Hippocampal formation (tissue), 2 donors: ENCODE measurements around the gene ATRAID.

ENCODE experiments used
- DNase-seq, 2 donors: peaks; one replicate each; lab custom pipeline; 2025; lab: John Stamatoyannopoulos, UW

ATRAID gene

DNA sequence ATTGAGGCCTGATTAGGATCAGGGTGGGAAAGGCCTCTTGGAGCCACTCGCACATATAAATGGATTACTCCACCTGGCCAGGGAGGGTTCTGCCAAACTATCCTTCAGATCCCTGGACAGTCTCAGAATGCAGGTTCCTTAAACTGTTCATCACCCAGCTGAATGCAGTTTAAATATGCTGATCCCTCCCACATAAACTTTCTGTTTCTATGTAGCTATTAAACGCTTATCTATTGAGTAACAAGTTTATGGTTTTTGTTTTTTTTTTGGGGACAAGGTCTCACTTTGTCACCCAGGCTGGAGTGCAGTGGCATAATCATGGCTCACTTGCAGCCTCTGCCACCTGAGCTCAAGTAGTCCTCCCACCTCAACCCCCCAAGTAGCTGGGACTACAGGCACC, 7.2 kb downstream of the ATRAID start:
- DNase-seq, result no peak

DNA sequence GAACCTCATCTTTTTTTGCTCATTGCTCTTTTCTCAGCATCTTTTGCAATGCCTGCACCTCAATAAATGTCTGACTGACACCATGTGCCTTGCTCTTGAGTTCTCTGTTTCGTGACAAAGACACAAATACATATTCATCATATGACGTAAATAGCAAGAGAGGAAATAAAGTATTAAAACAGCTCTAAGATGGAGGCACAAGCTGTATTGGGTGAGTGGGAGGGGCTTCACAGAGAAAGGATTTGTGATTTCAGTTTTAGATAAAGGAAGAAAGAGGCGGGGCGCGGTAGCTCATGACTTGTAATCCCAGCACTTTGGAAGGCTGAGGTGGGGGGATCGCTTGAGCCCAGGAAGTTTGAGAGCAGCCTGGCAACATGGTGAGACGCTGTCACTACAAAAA, 8.2 kb downstream of the ATRAID start:
- DNase-seq, result no peak

DNA sequence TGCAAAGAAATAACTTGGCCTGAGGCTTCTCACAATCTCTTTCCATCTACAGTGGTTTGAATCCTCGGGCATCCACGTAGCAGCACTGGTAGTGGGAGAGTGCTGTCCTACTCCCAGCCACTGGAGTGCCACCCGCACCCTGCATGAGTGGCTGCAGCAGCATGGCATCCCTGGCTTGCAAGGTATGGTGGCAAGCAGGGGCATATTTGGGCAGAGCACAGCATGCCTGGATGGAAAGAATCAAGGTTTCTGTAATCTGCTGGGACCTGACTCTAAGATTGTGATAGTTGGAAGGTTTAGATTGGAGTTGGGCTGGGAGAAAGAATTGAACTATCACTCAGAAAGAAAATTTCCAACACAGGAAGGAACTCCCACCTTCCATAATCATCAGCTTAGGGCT, 9.3 kb downstream of the ATRAID start:
- no peak for DNase-seq

DNA sequence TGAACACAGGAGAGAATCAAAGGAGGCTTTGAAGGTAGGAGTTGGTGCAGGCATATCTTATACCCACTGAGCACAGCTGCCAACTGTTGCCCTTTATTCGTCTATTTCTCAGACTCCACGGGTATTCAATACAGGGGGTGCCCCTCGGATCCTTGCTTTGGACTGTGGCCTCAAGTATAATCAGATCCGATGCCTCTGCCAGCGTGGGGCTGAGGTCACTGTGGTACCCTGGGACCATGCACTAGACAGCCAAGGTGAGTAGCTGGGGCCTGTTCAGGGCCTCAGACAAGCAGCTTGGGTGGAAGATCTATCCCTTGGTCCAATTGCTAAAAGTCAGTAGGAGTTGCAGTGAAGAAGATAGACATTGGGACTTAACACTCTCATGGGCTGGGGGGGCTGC, 10.6 kb downstream of the ATRAID start:
- DNase-seq, result no peak

DNA sequence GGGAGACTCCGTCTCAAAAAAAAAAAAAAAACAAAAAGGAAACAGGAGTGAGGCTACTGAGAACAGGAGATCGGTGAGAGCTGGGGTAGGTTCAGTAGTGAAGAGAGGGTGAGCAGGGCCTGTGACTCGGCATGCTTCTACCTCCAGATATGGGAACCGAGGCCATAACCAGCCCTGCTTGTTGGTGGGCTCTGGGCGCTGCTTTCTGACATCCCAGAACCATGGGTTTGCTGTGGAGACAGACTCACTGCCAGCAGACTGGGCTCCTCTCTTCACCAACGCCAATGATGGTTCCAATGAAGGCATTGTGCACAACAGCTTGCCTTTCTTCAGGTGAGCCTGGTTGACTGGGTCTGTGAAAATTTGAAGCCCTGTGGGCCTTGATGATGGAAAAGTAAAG, 11.6 kb downstream of the ATRAID start:
- DNase-seq, result no peak

DNA sequence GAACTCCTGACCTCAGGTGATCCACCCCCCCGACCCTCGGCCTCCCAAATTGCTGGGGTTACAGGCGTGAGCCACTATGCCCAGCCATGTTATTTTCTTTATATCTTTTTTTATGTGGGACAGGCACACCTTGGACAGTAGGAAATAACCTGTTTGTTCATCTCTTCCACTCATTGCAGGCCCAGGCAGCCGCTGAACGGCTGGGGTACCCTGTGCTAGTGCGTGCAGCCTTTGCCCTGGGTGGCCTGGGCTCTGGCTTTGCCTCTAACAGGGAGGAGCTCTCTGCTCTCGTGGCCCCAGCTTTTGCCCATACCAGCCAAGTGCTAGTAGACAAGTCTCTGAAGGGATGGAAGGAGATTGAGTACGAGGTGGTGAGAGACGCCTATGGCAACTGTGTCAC, 13.7 kb downstream of the ATRAID start:
- DNase-seq, result no peak

DNA sequence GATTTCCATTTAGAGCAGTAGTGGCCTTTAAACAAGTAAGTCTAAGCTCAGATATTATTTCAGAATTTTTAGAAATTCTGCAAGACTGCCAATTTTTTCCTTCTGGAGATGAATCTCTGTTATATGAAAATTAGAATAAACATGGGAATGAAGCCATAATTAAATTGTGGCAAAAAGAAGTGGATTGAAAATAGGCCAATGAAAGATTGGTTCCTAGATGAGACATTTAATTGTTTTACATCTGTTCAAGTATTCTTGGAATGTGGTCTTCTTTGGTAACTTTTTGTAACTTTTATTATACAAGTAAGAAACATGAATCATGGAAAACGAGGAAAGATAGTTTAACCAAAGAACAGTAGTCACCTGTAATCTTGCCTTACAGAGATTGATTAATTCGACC, 15.7 kb downstream of the ATRAID start:
- DNase-seq, result no peak

DNA sequence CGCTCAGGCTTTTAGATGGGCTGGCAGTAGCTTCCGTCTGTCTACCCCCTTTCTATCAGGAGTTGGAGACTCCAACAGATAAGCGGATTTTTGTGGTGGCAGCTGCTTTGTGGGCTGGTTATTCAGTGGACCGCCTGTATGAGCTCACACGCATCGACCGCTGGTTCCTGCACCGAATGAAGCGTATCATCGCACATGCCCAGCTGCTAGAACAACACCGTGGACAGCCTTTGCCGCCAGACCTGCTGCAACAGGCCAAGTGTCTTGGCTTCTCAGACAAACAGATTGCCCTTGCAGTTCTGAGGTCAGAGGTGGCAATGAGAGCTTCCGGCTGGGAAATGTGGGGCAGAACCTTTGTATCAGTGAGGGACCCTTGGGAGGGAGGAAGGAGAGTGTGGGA, 20.1 kb downstream of the ATRAID start:
- no peak for DNase-seq

DNA sequence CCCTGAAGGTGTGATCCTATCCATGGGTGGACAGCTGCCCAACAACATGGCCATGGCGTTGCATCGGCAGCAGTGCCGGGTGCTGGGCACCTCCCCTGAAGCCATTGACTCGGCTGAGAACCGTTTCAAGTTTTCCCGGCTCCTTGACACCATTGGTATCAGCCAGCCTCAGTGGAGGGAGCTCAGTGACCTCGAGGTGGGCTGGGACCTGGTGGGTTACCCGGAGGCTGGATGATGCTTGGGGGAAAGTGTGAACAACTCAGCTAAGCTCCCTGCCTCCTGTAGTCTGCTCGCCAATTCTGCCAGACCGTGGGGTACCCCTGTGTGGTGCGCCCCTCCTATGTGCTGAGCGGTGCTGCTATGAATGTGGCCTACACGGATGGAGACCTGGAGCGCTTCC, 21.5 kb downstream of the ATRAID start:
- DNase-seq, result no peak

DNA sequence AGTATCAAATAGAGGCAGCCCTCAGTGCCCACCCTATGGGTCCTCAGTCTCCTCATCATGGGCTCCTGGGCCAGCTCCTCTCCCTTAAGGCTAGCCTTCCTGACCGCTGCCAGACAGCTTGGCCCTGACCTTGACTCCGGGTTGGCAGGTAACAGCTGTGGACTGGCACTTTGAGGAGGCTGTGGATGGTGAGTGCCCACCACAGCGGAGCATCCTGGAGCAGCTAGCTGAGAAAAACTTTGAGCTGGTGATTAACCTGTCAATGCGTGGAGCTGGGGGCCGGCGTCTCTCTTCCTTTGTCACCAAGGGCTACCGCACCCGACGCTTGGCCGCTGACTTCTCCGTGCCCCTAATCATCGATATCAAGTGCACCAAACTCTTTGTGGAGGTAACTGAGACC, 24.3 kb downstream of the ATRAID start:
- DNase-seq, result no peak

DNA sequence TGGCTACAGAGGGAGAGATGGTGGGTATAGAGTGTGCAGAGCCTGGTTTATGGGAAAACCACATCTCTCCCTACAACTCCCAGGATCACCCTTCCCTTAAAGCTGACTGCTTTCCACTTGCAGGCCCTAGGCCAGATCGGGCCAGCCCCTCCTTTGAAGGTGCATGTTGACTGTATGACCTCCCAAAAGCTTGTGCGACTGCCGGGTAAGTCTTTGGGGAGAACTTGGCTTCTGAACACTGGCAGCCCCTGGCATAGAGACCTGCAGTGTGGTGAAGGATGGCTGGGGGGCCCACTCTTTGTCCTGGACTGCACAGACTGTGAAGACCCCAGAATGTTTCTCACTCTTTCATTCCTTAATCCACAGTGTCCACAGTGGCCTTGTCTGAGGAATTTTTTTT, 24.8 kb downstream of the ATRAID start:
- DNase-seq, result no peak

DNA sequence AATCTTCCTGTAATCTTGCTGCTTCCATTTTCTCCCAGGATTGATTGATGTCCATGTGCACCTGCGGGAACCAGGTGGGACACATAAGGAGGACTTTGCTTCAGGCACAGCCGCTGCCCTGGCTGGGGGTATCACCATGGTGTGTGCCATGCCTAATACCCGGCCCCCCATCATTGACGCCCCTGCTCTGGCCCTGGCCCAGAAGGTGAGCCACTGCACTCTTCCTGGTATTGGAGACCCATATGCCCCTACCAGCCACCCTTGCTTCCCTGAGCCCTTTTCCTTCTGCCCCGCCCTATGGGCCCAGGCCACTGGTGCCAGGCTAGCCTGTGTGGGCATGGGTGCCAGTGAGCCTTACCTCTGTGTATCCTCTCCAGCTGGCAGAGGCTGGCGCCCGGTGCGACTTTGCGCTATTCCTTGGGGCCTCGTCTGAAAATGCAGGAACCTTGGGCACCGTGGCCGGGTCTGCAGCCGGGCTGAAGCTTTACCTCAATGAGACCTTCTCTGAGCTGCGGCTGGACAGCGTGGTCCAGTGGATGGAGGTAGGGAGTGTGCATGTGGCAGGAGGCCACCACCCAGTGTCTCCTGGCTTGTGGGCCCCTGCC, 25.6 kb downstream of the ATRAID start:
- DNase-seq, result no peak

DNA sequence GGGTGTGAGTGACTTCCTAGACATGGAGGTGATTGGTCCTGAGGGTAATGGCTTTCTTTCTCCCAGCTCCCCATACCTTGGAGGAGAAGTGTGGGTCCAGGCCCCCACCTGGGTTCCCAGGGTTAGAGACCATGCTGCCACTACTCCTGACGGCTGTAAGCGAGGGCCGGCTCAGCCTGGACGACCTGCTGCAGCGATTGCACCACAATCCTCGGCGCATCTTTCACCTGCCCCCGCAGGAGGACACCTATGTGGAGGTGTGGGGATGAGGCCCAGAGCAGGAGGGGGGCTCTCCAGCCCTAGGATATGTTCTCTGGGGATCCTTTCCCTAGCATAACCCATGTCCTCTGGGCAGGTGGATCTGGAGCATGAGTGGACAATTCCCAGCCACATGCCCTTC, 27.1 kb downstream of the ATRAID start:
- DNase-seq, result no peak

DNA sequence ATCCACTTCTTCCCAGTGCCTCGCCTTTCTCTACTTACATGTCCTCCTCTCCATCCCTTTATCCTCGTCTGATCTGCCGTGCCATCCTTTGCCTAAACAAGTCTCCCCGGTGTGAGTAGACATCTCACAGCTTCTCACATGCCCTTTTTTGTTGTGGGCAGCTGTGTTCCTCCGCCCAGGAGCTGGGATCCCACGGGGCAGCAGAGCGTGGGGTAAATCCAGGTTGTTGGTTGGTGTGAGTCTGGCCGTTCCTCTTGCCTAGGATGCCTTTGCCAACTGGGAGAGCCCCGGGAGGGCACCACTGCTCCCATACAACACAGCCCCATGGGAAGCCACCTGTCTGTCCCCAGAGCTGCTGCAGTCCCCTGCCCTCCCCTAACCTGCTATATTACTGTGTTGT, 28.6 kb downstream of the ATRAID start:
- no peak for DNase-seq

DNA sequence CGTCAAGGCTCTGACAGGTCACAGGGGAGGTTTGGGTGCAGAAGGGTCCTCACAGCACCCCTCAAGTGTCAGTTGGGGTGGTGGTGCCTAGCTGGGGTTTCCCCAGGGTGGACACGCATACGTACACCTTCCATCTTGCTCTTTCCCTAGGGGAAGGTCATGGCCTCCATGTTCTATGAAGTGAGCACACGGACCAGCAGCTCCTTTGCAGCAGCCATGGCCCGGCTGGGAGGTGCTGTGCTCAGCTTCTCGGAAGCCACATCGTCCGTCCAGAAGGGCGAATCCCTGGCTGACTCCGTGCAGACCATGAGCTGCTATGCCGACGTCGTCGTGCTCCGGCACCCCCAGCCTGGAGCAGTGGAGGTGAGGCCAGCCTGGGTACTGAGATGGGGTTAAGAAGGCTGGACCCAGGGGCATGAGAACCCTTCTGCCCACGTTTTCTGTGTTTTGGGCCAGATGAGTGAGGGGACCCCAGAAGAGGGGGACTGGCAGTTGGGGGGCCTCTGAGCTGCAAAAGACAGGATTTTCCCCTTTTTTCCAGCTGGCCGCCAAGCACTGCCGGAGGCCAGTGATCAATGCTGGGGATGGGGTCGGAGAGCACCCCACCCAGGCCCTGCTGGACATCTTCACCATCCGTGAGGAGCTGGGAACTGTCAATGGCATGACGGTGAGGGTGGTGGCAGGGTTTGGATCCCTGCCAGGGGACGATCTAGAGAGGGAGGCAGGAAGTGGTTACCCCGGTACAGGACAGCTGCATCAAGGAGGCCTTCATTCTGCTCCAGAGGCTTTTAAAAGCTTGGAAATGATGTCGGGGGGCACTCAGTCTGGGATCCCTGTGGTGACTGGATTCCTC, 30.1 kb downstream of the ATRAID start:
- DNase-seq, result no peak

DNA sequence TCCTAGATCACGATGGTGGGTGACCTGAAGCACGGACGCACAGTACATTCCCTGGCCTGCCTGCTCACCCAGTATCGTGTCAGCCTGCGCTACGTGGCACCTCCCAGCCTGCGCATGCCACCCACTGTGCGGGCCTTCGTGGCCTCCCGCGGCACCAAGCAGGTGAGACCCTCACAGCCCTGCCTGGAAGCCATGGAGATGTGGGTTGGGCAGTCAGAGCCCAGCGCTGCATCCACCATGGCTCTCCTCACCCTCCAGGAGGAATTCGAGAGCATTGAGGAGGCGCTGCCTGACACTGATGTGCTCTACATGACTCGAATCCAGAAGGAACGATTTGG, 30.7 kb downstream of the ATRAID start:
- DNase-seq, result no peak

DNA sequence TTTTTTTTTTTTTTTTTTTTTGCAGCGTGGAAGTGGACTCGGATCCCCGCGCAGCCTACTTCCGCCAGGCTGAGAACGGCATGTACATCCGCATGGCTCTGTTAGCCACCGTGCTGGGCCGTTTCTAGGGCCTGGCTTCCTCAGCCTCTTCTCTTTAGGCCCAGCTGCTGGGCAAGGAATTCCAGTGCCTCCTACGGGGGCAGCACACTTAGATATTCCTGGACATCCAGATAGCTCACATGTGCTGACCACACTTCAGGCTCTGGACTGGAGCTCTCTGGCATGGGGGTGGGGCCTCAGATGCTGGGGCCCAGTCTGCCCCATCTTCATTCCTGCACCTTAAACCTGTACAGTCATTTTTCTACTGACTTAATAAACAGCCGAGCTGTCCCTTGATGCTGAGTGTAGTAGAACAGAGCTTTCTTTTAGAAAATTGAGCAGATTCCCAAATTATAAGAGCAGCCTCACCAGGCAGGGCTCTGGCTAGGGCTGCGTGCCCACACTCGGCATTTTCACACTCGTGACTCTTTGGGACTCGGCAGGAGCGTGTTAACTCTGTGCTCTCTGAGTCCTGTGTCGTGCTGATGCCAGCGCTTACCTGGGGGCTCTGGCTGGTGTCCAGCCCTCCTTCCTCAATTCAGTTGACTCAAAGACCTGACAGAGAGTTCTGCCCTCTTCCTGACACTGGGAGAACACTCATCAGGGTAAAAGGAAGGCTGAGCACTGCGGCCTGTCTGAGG, 31.7 kb downstream of the ATRAID start:
- no peak for DNase-seq

DNA sequence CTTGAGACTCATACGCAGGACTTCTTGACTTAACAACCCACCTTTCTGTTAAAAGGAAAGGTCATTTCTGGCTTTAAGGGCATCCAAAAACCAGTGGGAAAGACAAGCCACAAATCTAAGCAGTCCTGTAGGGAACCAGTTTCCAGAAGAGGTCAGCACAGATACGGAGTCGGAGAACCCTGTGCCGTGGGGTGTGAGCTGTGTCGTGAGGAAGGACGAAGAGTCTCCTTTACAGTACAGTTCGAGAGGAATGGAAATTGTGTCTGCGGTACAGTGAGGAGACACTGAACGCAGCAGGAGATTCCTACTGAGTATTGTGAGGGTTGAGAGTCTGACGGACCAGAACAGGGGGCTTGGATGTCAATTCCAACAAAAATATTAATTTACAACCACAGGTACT, 33.3 kb downstream of the ATRAID start:
- no peak for DNase-seq

DNA sequence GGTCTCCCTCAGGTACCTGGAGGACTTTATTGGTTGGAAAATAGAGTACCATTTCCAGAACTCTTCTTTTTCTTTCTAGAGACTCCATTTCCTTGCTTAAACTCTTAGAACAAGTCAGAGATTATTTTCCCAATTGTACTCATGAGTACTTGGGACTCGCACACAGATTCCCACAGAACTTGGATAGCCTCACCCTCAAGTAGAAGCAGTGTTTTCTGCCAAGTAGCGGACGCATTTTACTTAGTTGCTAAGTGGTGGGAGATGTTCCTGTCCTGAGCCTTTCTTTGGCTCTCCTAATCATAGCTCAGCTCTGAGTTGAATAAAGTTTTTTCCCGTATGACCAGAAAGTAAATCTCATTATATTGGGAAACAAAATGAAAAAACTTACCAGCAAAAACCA, 33.8 kb downstream of the ATRAID start:
- no peak for DNase-seq

DNA sequence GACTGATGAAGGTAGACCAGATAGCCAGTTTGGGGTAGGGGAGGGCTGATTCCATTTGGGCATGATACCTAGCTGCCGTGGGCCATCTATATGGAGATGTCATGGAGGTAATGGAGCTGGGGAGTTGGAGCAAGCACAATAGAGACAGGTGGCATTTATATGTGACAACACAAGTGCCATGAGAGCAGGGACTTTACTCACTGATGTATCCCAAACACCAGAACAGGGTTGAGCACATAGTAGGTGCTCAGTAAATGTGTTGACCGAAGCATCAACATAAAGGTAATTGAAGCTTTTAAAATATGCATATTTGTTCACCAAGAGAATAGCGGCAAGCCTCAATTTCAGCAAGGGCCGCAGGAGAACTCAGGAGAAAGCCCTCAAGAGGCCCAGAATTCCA, 36.1 kb downstream of the ATRAID start:
- DNase-seq, result no peak

DNA sequence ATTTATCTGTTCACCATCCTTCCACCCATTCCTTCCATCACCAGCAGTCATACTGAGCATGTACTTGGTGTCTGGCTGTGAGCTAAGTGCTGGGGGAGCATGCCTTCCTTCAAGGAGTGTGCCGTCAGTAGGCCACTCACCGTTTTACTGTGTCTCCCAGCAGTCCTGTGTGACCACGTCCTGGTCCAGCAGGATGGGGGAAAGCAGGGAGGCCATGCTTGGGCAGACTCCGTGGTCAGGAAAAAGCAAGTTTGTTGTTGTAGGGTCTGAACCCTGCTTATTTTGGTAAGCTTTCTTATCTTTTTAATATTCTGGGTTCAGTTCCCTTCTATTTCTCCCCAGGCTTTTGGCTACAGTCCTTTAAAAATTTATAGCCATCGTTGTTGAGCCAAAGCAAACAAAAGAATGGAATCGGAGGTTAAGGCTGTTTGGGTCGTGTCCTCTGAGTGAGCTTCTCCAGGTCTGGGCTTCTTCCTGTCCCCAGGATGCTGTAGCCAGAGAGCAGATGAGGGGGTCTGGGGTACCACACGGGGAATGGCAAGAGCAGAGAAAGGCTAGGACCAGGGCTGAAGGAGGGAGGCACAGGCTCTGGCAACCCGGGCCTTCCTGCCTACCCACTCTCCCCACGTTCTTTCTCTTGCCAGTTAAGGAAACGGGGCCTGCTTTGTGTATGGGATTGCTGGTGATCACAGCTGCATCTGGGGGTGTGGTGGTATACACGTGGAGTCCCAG, 37.5 kb downstream of the ATRAID start:
- DNase-seq, result no peak

DNA sequence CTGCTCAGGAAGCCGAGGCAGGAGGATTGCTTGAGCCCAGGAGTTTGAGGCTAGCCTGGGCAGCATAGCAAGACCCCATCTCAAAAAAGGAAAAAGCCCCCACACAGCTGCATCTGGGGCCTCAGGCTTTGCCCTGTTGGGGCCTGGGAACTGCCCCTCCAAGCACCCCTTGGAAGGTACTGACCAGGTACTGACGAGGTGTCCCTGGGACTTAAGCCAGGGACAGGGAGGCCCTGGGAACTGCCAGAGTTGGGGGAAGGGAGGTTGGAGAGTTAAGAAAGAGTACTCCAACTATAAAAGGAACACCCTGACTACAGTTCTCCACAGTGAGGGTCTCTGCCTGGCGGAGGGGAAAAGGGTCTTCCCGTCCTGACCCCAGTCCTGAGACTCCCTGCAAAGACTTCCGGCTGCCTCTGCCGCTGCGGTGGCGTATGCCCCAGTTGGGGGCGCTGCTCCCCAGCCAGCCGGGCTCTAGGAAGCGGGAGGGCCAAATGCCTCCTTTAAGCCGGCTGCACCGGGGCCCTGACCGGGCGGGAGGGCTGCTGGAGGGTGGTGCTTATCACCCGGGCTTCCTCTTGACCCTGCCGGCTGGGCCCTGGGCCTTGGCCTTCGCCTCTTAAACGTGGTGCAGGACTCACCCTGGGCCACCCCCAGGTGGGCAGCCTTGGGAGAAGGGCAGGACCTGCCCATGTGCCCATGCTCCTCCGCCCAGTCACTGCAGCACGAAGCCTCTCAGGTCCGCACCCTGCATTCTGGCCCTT, 38.2 kb downstream of the ATRAID start:
- DNase-seq, result no peak
